Renal pelvis (tissue), 12 donors: ENCODE data around the gene TUBGCP5. TPM values are rescaled to one million over a fixed set of nuclear protein-coding genes. Genes with fewer than 3 reads are reported as not detected.
"Not testable (repeated sequence)": the region's sequence is repeated elsewhere in the genome, so short reads cannot be mapped to it uniquely, and the experiment has no call there.

Experiments used
- DNase-seq: peaks from one replicate; pipeline ENCODE4 v3.0.0-alpha.2; 2013
- long read RNA-seq, 16 experiments: transcript quantifications; one replicate each; lab custom pipeline, GENCODE V29; 2026
- polyA plus RNA-seq, 3 donors: library from polyadenylated mRNA; unstranded; fragments of 120-200 nt; gene quantifications; one replicate each; pipeline ENCODE4 v1.2.1, GENCODE V29; 2013; ENCODE audit not compliant: insufficient read length in 3 of 3

The TUBGCP5 gene
- polyA plus RNA-seq: 10 to 100 TPM; 20.0 to 37.1 (median 32.9) TPM
- long read RNA-seq, donor 1, partial matches to known transcripts: 0 of 2 reads
- long read RNA-seq, donor 1, other reads (novel, unspliced or antisense): 0 of 2 reads
- long read RNA-seq, donor 2, partial matches to known transcripts: 0 of 3 reads
- long read RNA-seq, donor 2, other reads (novel, unspliced or antisense): 0 of 3 reads
- long read RNA-seq, donor 3: 0 reads
- long read RNA-seq, donor 4, partial matches to known transcripts: 0 of 2 reads
- long read RNA-seq, donor 4, other reads (novel, unspliced or antisense): 0 of 2 reads
- long read RNA-seq, donor 5: 0 reads
- long read RNA-seq, donor 6, partial matches to known transcripts: 0 of 2 reads
- long read RNA-seq, donor 6, other reads (novel, unspliced or antisense): 0 of 2 reads
- long read RNA-seq, donor 7: 0 reads
- long read RNA-seq, donor 8: 0 reads
- long read RNA-seq, donor 9, partial matches to known transcripts: 0 of 3 reads
- long read RNA-seq, donor 9, other reads (novel, unspliced or antisense): 0 of 3 reads
- long read RNA-seq, donor 10: 0 reads
- long read RNA-seq, donor 11, partial matches to known transcripts: 0 of 1 reads
- long read RNA-seq, donor 11, other reads (novel, unspliced or antisense): 0 of 1 reads
- long read RNA-seq, donor 12, partial matches to known transcripts: 0 of 1 reads
- long read RNA-seq, donor 12, other reads (novel, unspliced or antisense): 0 of 1 reads
- long read RNA-seq, donor 13: 0 reads
- long read RNA-seq, donor 14: 0 reads
- long read RNA-seq, donor 15: 0 reads
- long read RNA-seq, donor 16, partial matches to known transcripts: 0 of 1 reads
- long read RNA-seq, donor 16, other reads (novel, unspliced or antisense): 0 of 1 reads

DNA sequence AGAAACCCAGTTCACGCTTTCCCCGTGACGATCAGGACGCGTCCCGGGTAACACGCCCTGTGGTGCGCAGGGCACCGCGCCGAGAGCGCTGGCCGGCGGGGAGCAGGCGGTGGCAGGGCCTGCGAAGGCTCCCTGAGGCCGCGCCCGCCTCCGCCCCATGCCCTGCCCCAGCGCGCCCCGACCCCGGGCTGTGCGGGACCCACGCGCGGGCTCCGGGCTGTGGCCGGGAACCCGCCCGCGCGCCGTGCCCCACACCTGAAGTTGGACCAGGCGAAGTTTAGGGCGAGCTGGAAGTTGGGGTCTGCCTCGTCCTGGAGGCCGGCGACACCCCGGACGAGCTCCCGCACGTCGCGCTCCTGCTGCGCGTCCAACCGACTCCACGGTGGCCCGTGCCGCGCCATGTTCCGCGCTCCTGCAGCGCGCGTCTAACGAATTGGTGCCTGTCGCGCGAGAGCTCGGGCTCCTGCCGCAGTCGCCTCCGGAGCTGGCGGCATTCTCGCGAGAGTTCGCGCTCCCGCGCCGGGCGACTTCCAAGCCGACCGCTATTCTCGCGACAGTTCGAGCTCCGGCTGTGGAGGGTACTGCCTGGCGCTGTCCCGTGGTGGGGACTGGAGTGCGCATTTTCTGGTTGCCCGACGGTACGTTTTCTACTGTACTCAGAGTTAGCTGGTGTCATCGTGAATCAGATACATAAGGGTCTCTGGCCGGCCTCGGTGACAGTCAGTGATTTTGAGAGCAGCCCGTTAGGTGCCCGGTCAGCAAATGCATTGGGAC is at the start of gene TUBGCP5:
TUBGCP5 (minus strand) TSS at position 427 of the 774 bp plus-strand sequence; CDS start at position 401, 26 bp downstream.
- peak; percentile 98 for DNase-seq

GRCh38 chr15:23083115-23083514 is 43.7 kb upstream of the TUBGCP5 start:
- no peak for DNase-seq

DNA sequence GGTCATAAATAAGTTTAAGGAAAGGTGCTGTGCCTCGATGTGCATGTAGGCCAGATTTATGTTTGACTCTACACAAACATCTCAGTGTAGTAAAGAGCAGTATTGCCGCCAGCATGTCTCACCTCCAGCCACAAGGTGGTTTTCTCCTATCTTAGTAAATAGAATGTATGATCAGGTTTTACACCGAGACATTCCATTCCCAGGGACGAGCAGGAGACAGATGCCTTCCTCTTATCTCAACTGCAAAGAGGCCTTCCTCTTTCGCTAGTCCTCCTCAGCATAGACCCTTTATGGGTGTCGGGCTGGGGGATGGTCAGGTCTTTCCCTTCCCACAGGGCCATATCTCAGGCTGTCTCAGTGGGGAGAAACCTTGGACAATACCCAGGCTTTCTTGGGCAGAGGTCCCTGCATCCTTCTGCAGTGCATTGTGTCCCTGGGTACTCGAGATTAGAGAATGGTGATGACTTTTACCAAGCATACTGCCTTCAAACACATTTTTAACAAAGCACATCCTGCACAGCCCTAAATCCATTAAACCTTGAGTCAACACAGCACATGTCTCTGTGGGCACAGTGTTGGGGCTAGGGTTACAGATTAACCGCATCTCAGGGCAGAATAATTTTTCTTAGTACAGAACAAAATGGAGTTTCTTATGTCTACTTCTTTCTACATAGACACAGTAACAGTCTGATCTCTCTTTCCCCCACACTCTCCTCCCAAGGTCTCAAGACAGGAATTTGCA is 42.8 kb upstream of the TUBGCP5 start:
- DNase-seq: not testable (repeated sequence)

GRCh38 chr15:23081271-23081670 is 41.9 kb upstream of the TUBGCP5 start:
- no peak for DNase-seq

DNA sequence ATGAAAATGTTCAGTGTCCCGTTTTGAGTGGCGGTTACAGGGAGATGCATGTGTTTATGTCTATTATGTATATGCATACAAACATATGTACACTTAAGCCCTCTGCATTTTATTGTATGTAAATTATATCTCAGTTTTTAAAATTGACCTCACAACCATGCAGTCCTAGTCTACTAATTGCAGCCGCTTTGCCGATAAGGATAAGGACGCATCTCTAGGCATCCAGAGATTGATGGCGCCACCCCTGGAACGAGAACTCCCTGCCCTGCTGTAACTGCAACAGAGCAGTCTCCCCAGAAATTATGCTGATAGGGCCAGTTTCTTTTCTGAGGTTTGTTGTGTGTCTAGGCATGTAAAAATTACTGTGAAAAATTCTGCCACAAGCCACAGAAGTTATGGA is 40.4 kb upstream of the TUBGCP5 start:
- no peak for DNase-seq

- DNase-seq: no peak
Measured at GRCh38 chr15:23075927-23076326, 36.6 kb upstream of the TUBGCP5 start.

DNA sequence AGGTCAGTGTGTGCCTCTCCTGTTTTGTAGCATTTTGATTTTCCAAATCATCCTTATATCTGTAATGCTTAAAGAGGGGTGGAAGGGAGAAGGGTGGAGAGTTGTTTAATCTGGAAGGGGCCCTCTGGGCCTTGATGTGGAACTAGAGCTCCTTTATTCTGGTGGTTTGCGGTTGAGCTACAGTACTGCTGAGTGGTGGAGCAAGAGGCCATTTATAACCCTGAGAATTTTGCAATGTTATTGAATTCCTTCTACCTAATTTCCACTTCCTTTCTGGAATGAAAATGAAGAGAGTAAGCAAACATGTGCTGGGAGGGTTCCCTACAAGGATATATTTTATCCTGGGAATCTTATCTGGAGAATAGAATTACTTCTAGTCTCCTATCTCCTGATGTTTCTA is 35.3 kb upstream of the TUBGCP5 start:
- DNase-seq: no peak

DNA sequence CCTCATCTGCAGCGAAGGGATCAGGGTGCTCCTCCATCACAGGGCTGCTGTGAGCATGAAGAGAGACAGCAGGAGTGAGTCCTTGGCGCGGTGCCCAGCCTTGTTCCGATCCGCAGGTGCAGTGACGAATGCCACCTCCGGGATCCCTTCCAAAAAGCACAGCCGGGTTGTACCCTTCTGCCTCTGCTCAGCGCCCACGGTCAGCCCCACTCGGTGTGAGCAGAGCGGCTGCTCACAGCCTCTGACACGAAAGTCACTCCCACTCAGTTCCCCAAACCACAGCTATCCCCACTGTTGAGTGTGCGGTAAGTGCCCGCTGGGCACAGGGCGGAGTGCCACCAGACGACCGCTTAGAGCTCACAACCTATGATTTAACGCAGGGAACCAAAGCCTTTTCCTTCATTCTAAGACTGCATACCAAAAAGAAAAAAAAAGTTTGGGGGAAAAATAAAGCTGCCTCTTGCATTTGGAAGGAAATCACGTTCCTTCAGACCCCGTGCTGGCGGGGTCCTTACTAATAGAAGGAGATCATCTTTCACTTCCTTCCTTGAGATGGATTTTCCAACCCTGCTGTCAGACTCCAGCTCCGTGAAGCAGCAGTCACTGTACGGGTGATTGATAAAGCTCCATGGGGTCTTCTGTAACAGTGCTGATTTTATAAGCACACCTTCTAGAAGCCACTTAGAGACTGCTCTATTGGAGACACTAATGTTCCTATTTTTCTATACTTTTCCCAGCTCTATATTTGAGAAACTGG is 34.7 kb upstream of the TUBGCP5 start:
- DNase-seq: peak; percentile 4

GRCh38 chr15:23072633-23073032 is 33.3 kb upstream of the TUBGCP5 start:
- DNase-seq: no peak

DNA sequence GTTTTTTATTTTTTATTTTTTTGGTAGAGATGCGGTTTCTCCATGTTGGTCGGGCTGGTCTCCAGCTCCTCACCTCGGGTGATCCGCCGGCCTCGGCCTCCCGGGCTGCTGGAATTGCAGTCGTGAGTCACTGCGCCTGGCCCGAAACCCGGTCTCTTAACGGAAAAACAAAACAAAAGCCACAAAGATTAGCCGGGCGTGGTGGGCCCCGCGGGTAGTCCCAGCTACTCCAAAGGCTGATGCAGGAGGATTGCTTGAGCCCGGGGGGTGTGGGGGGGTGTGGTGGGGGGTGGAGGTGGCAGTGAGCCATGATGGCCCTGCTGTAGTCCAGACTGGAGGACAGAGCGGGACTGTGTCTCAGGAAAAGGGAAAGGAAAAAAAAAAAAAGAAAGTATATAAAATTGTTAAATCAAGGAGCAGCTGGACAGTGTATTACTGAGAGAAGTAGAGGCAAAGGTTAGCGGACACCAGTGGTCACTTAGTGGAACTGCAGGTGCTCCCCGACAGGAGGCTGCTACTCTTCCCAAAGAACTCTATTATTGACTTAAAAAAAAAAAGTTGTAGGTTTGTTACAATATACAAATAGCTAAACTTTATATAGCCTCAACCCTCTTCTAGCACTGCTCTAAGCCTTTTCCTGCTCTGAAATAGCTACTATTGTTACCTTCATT is 30.3 kb upstream of the TUBGCP5 start:
- DNase-seq: no peak

- no peak for DNase-seq
Measured at GRCh38 chr15:23067416-23067815, 28.0 kb upstream of the TUBGCP5 start.

DNA sequence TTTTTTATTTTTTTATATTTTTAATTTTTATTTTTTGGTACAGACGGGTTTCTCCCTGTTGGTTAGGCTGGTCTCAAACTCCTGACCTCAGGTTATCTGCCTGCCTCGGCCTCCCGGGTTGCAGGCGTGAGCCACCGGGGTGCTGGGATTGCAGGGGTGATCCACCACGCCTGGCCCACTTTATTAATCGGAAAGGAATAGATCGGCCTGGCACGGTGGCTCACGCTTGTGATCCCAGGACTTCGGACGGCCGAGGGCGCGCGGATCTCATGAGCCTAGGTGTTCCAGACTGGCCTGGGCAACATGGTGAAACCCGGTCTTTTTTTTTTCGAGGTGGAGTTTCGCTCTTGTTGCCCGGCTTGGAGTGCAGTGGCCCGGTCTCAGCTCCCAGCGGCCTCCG is 26.5 kb upstream of the TUBGCP5 start:
- no peak for DNase-seq

DNA sequence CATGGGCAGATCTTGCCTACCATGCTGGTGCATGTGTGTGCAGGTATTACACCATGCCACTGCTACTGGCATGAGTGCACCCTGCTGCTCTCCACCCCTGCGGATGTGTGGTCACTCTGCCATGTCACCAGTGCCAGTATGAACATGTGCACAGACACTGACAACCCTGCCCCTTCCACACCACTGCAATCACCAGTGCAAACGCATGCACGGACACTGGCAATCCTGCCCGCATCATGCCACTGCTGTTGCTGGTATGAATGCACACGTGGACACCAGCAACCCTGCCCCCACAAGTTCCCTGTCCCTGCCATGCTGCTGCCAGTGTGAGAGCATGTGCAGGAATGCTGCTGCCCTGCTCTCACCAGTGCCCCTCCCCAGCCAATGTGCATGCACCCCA is 24.8 kb upstream of the TUBGCP5 start:
- DNase-seq: no peak

DNA sequence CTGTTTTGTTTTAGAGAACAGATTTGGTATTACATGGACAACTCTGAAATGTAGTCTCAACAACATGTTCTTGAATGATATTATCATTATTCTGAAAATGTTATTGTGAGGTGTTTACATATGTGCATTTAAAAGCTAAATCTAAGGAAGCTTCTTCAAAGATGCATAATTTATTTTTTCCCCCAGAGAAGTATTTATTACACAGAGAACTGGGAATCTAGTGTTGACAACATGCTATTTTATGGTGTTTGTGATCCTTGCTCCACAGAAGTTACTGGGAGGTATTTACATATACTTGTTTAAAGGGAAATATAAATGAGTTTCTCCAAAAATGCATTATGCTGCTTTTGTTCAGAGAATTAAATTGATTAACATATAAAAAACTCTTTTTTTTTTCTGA is 18.3 kb upstream of the TUBGCP5 start:
- DNase-seq: no peak

DNA sequence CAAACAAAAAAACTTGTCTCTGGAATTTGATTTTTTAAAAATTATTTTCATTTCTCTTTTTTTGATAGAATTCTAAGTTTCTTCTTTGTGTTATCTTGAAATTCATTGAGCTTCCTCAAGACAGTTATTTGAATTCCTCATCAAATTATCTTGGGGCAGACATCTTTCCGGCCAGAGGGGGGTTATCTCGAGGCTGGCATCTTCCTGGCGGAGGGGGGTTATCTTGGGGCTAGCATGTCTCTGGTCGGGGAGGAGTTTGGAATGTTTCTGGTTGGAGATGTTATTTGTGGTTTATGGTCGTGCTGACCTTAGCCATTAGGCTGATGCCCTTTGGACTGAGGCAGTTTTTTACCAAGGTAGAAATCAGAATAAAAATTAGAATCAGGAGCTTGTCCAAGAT is 15.9 kb upstream of the TUBGCP5 start:
- DNase-seq: no peak

GRCh38 chr15:23052522-23052921 is 13.2 kb upstream of the TUBGCP5 start:
- no peak for DNase-seq

DNA sequence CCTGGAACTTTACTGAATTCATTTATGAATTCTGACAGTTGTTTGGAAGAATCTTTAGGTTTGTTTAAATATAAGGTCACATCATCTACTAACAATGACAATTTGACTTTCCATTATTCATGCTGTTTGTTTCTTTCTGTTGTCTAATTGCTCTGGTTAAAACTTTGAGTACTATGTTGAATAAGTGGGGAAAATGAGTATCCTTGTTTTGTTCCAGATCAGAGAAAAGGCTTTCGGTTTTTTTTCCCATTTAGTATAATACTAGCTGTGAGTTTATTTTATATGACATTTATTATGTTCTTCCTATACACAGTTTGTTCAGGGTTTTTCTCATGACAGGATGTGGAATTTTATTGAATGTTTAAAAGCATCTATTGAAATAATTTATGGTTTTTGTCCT is 11.3 kb upstream of the TUBGCP5 start:
- no peak for DNase-seq

DNA sequence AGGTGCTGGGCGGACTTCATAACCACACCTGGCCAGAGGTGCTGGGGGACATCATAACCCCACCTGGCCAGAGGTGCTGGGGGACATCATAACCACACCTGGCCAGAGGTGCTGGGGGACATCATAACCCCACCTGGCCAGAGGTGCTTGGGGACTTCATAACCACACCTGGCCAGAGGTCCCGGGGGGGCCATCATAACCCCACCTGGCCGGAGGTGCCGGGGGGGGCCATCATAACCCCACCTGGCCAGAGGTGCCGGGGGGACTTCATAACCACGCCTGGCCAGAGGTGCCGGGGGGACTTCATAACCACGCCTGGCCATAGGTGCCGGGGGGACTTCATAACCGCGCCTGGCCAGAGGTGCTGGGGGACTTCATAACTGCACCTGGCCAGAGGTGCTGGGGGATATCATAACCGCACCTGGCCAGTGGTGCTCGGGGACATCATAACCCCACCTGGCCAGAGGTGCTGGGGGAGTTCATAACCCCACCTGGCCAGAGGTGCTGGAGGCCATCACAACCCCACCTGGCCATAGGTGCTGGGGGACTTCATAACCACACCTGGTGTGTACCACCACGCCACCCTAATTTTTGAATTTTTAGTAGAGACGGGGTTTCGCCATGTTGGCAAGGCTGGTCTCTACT is 10.7 kb upstream of the TUBGCP5 start:
- DNase-seq: no peak

DNA sequence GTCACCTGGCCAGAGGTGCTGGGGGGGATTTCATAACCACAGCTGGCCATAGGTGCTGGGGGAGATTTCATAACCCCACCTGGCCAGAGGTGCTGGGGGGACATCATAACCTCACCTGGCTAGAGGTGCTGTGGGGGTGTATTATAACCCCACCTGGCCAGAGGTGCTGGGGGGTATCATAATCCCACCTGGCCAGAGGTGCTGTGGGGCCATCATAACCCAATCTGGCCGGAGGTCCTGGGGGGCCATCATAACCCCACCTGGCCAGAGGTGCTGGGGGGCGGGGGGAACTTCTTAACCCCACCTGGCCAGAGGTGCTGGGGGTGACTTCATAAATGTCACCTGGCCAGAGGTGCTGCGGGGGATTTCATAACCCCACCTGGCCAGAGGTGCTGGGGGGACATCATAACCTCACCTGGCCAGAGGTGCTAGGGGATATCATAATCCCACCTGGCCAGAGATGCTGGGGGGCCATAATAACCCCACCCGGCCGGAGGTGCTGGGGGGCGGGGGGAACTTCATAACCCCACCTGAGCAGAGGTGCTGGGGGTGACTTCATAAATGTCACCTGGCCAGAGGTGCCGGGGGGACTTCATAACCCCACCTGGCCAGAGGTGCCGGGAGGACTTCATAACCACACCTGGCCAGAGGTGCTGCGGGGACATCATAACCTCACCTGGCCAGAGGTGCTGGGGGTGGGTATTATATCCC is 9.4 kb upstream of the TUBGCP5 start:
- not testable (repeated sequence) for DNase-seq
